B cell (primary cell): ENCODE data around the gene ABCA13. TPM values are rescaled to one million over a fixed set of nuclear protein-coding genes. Genes with fewer than 3 reads are reported as not detected.

Experiments used
- ATAC-seq: fragments of 200-7000 bp; cut with Tn5 transposase; one replicate; pipeline ENCODE4 v1.10.0; 2021; ENCODE audit warnings: low read depth, mild to moderate bottlenecking, moderate number of reproducible peaks, moderate library complexity
- CTCF ChIA-PET: fragments of 350-600 bp; sonication (Branson Sonifier 250); formaldehyde crosslinking; loops from one replicate; lab custom pipeline; 2021; ENCODE audit warnings: antibody characterized with exemption, inconsistent platforms; lab: Charles Lee
- POLR2A ChIA-PET: fragments of 350-600 bp; sonication (Branson Sonifier 250); formaldehyde crosslinking; loops from one replicate; lab custom pipeline; 2021; ENCODE audit warnings: antibody characterized with exemption; lab: Charles Lee
- DNase-seq: peaks from one replicate; pipeline ENCODE4 v3.0.0; 2013
- H2AFZ ChIP-seq: 2 replicates; pipeline ENCODE4 v1.6.1; 2012; ENCODE audit warnings: mild to moderate bottlenecking, low read depth, low read length; ENCODE audit not compliant: insufficient read depth, poor library complexity, severe bottlenecking
- H3K27ac ChIP-seq, 2 donors: 1 replicate in 1 of 2; 2 replicates in 1 of 2; pipeline ENCODE4 v1.5.1; 2012 to 2013; ENCODE audit warnings: low read length in 2 of 2, mild to moderate bottlenecking in 2 of 2, moderate library complexity in 1 of 2
- H3K27me3 ChIP-seq, 4 experiments: fragments of 200-600 bp in 1 of 4; sonication (generic) in 1 of 4; replicated peaks in 1 of 4; 1 replicate in 2 of 4; 2 replicates in 2 of 4; pipeline versions ENCODE4 v1.6.1 to v1.7.0; 2013 to 2016; ENCODE audit warnings: low read length in 3 of 4, mild to moderate bottlenecking in 2 of 4, mixed read lengths in 1 of 4, moderate library complexity in 1 of 4; ENCODE audit not compliant: insufficient read depth in 4 of 4, control insufficient read depth in 3 of 4; ENCODE audit errors: control extremely low read depth in 1 of 4
- H3K36me3 ChIP-seq, 2 experiments: replicated peaks in 1 of 2; 1 replicate in 1 of 2; 2 replicates in 1 of 2; pipeline versions ENCODE4 v1.6.1 to v1.7.1; 2013; ENCODE audit warnings: low read length in 1 of 2; ENCODE audit not compliant: insufficient read depth in 2 of 2, control insufficient read depth in 1 of 2; ENCODE audit errors: control extremely low read depth in 1 of 2, extremely low read depth in 1 of 2
- H3K4me1 ChIP-seq, 2 donors: fragments of 200-600 bp in 1 of 2; sonication (generic) in 1 of 2; 1 replicate in 1 of 2; 2 replicates in 1 of 2; pipeline versions ENCODE4 v1.5.1 to v1.6.1; 2013 to 2017; ENCODE audit warnings: low read length in 2 of 2; ENCODE audit not compliant: control insufficient read depth in 2 of 2, insufficient read depth in 2 of 2
- H3K4me2 ChIP-seq: replicated peaks from 2 replicates; pipeline ENCODE3; 2012; ENCODE audit warnings: mild to moderate bottlenecking, low read depth, low read length; ENCODE audit not compliant: poor library complexity, severe bottlenecking
- H3K4me3 ChIP-seq, 5 experiments: fragments of 200-600 bp in 1 of 5; sonication (generic) in 1 of 5; 1 replicate in 3 of 5; 2 replicates in 2 of 5; pipeline versions ENCODE4 v1.5.1 to v1.7.0; 2011 to 2016; ENCODE audit warnings: low read length in 4 of 5, mild to moderate bottlenecking in 4 of 5, low read depth in 2 of 5, control low read depth in 1 of 5, moderate library complexity in 1 of 5; ENCODE audit not compliant: insufficient read depth in 1 of 5; ENCODE audit errors: control extremely low read depth in 1 of 5, extremely low read depth in 1 of 5
- H3K79me2 ChIP-seq: fragments of 200-600 bp; sonication (generic); one replicate; pipeline ENCODE4 v1.6.0; 2016; ENCODE audit warnings: low read length; ENCODE audit not compliant: control insufficient read depth, insufficient read depth
- H3K9ac ChIP-seq: fragments of 200-600 bp; sonication (generic); 2 replicates; pipeline ENCODE4 v1.6.1; 2017; ENCODE audit warnings: mild to moderate bottlenecking, low read length, moderate library complexity
- H3K9me3 ChIP-seq, 3 donors: one replicate each; pipeline versions ENCODE4 v1.6.1 to v1.7.1; 2013; ENCODE audit warnings: low read length in 2 of 3; ENCODE audit not compliant: control insufficient read depth in 2 of 3, insufficient read depth in 1 of 3; ENCODE audit errors: control extremely low read depth in 1 of 3
- H4K20me1 ChIP-seq: 2 replicates; pipeline ENCODE4 v1.6.0; 2012; ENCODE audit warnings: mild to moderate bottlenecking, low read length; ENCODE audit not compliant: insufficient read depth, control insufficient read depth, poor library complexity, severe bottlenecking
- H3K27ac Mint-ChIP-seq: one replicate; pipeline ENCODE4 v1.8.0; 2021; ENCODE audit warnings: mixed read lengths
- H3K27me3 Mint-ChIP-seq: one replicate; pipeline ENCODE4 v1.8.0; 2021; ENCODE audit warnings: mixed read lengths
- H3K4me1 Mint-ChIP-seq: one replicate; pipeline ENCODE4 v1.8.0; 2021; ENCODE audit warnings: mixed read lengths
- H3K4me3 Mint-ChIP-seq: one replicate; pipeline ENCODE4 v1.8.0; 2021; ENCODE audit warnings: mixed read lengths
- H3K9me3 Mint-ChIP-seq: one replicate; pipeline ENCODE4 v1.8.0; 2022; ENCODE audit warnings: mixed read lengths; ENCODE audit not compliant: insufficient read depth
- CTCF ChIP-seq: fragments of 200-600 bp; IDR thresholded peaks from one replicate; pipeline ENCODE4 v1.8.0; 2022; ENCODE audit warnings: antibody characterized with exemption, mild to moderate bottlenecking
- EZH2 ChIP-seq: IDR thresholded peaks from 2 replicates; pipeline ENCODE4 v1.6.1; 2012; ENCODE audit warnings: borderline replicate concordance, low read depth, mild to moderate bottlenecking, moderate library complexity, low read length; ENCODE audit not compliant: insufficient read depth, poor library complexity, severe bottlenecking
- WGBS: methylation state at CpG from one replicate; pipeline ENCODE4 v1.1.5; 2013; ENCODE audit warnings: missing lambda C conversion rate; ENCODE audit not compliant: insufficient coverage; 5-methylcytosine and 5-hydroxymethylcytosine counted together
- intact Hi-C: fragments of 100-400 bp; cut with micrococcal nuclease; formaldehyde crosslinking; loops from one replicate; pipeline ENCODE4 v1.10.0; 2022
- polyA plus RNA-seq: library from polyadenylated mRNA; depleted of rRNA; stranded (reverse); fragments of >200 nt; gene quantifications from 2 replicates; pipeline ENCODE4 v1.2.3, GENCODE V29; 2012
- total RNA-seq, 2 donors: library from RNA; stranded (reverse); fragments of 120-200 nt in 1 of 2; gene quantifications; 1 replicate in 1 of 2; 2 replicates in 1 of 2; pipeline versions ENCODE4 v1.2.3 to v1.2.4, GENCODE V29; 2013 to 2022

Gene ABCA13
- total and polyA plus RNA-seq, 2 donors (not counting 1 experiment from before 2014, with no cell fraction given): not detected

GRCh38 chr7:48420206-48420605, 248.9 kb downstream of the ABCA13 start:
- no peak overlapping the region for H3K9ac ChIP-seq
- Mint-ChIP-seq H3K27ac (no peak overlapping the region), H3K9me3 (no peaks in the 10 kb centered on the region), H3K4me1 (no peaks in the 10 kb centered on the region), H3K4me3 (no peak overlapping the region), H3K27me3 (no peaks in the 10 kb centered on the region)
- H3K4me1 ChIP-seq: no peaks in the 10 kb centered on the region
- TF ChIP-seq EZH2: no peak
- TF ChIP-seq CTCF: no peak
- no peaks in the 10 kb centered on the region for H3K79me2 ChIP-seq
- ATAC-seq (no peak), DNase-seq (no peak)
- no CpG with 5 or more reads among the region's 1 CpG for WGBS
- ChIA-PET POLR2A (no interaction called here), CTCF (no interaction called here)
- no peaks in the 10 kb centered on the region for H3K36me3 ChIP-seq
- no peak overlapping the region for H3K4me3 ChIP-seq
- H4K20me1 ChIP-seq: no peaks in the 10 kb centered on the region
- H2AFZ ChIP-seq: no peak overlapping the region
- intact Hi-C loops: no loop called here
- no peak overlapping the region for H3K27ac ChIP-seq
- no peaks in the 10 kb centered on the region for H3K27me3 ChIP-seq
- H3K9me3 ChIP-seq: peaks cover 0 to 6% (median 0%) of the 10 kb centered on the region in 3 donors
- no peak overlapping the region for H3K4me2 ChIP-seq

- Mint-ChIP-seq H3K9me3 (no peaks in the 10 kb centered on the region), H3K27ac (no peak overlapping the region), H3K27me3 (no peaks in the 10 kb centered on the region), H3K4me1 (no peaks in the 10 kb centered on the region), H3K4me3 (no peak overlapping the region)
- ChIA-PET POLR2A (no interaction called here), CTCF (no interaction called here)
- ATAC-seq (no peak), DNase-seq (no peak)
- Histone ChIP-seq H3K4me3 (no peak overlapping the region), H3K79me2 (no peaks in the 10 kb centered on the region), H3K4me1 (no peaks in the 10 kb centered on the region), H4K20me1 (no peaks in the 10 kb centered on the region), H3K27me3 (no peaks in the 10 kb centered on the region), H3K9me3 (peaks cover 0 to 3% (median 0%) of the 10 kb centered on the region in 3 donors), H3K27ac (no peak overlapping the region), H3K9ac (no peak overlapping the region), H3K4me2 (no peak overlapping the region), H2AFZ (no peak overlapping the region), H3K36me3 (no peaks in the 10 kb centered on the region)
- TF ChIP-seq CTCF: no peak
- TF ChIP-seq EZH2: no peak
- intact Hi-C loops: no loop called here
- no CpG with 5 or more reads among the region's 1 CpG for WGBS
Measured at GRCh38 chr7:48421357-48421756, 250.1 kb downstream of the ABCA13 start.
